Sigmoid colon (tissue), 4 donors: ENCODE data around the gene TMEM238L.

Source experiments
- CTCF ChIP-seq, 4 experiments: fragments of 450-650 bp in 3 of 4; fragments of 200-600 bp in 1 of 4; IDR thresholded peaks; one replicate each; pipeline ENCODE4 v1.5.1; 2016 to 2019; ENCODE audit warnings: antibody characterized with exemption in 4 of 4, mild to moderate bottlenecking in 3 of 4, moderate library complexity in 2 of 4
- EP300 ChIP-seq, 4 donors: sonication (generic); formaldehyde crosslinking; IDR thresholded peaks; one replicate each; pipeline ENCODE4 v1.6.1; 2017; ENCODE audit warnings: antibody characterized with exemption in 4 of 4
- POLR2A ChIP-seq, 2 donors: fragments of 450-650 bp; IDR thresholded peaks; one replicate each; pipeline ENCODE4 v1.6.1; 2016; ENCODE audit warnings: antibody characterized with exemption in 2 of 2, mild to moderate bottlenecking in 2 of 2, moderate library complexity in 2 of 2
- POLR2AphosphoS5 ChIP-seq, 4 donors: sonication (generic); formaldehyde crosslinking; IDR thresholded peaks; one replicate each; pipeline ENCODE4 v1.6.1; 2017; ENCODE audit warnings: antibody characterized with exemption in 4 of 4

GRCh38 chr17:10771148-10771547 lies 32.8 kb downstream of the TMEM238L start:
- TF ChIP-seq POLR2AphosphoS5 (IDR thresholded peaks at IDR 0.05) (no peak), EP300 (IDR thresholded peaks at IDR 0.05) (no peak), CTCF (IDR thresholded peaks at IDR 0.05) (no peak), POLR2A (IDR thresholded peaks at IDR 0.05) (no peak)
